ENCODE measurements around the gene RUSF1.
"Not testable (repeated sequence)": the region's sequence is repeated elsewhere in the genome, so short reads cannot be mapped to it uniquely, and the experiment has no call there.

RUSF1 gene

DNA sequence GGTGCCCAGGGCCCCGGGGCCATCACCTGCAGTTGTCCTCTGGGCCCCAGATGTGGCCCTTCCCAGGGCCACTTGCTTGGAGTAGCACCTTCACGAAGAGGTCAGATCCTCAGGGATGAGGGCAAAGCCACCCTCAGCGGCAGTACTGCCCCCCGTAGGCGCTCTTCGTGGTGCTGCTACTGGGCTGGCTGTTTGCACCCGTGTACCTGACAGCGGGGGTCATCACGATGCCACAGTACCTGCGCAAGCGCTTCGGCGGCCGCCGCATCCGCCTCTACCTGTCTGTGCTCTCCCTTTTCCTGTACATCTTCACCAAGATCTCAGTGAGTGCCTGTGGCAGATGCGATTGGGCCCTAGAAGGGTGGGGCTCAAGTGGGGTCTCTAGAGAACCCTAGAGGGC, 22.6 kb downstream of the RUSF1 start:
- DNase-seq = no peak

DNA sequence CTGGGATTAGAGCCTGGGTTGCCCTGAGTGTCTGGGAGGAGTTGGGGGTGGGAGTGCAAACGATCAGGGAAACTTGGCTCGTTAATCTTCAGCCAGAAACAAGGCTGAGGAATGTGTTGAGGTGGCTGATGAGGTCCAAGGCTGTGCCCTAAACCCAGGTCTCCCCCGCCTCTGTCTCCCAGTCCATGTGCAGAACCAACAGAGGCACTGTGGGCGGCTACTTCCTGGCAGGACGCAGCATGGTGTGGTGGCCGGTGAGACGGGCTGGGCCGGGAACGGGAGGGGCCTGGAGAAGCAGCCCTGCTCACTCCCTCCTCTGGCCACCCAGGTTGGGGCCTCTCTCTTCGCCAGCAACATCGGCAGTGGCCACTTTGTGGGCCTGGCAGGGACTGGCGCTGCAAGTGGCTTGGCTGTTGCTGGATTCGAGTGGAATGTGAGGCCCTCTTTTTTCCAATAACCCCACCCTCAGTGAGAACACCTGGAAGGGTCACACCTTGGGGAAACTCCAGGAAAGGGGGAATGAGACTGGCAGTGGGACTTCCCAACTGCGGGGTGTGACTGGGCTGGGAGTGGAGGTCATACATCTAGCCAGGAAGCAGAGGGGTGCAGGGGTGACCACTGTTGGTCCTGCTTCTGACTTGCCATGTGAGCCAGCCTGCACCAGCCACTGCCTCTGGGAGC, 23.6 kb downstream of the RUSF1 start:
- no peak for DNase-seq

DNA sequence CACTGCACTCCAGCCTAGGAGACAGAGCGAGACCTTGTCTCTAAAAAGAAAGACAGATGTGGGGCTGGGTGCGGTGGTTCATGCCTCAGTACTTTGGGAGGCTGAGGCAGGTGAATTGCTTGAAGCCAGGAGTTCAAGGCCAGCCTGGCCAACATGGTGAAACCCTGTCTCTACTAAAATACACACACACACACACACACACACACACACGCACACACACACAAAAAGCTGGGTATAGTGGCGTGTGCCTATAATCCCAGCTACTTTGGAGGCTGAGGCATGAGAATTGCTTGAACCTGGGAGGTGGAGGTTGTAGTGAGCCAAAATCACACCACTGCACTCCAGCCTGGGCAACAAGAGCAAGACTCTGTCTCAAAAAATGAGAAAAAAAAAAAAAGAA, 24.1 kb downstream of the RUSF1 start:
- DNase-seq = not testable (repeated sequence)

DNA sequence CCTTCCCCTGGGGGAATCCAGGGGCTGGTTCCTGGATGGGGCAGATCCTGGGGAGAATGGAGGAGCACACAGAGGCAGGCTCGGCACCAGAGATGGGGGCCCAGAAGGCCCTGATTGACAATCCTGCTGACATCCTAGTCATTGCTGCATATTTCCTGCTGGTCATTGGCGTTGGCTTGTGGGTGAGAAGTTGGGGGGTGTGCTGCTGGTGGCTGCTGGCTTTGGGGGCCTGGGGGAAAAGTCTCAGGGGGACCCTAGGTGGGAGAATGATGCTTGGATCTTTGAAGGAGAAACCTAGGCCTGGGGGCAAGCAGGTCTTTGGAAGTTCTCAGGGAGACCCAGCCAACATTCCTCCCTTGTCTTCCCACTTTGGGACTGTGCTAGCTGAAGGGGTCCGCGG, 25.1 kb downstream of the RUSF1 start, which contains the start of gene SLC5A2:
Gene SLC5A2, plus strand, starts transcription at position 43 of the 400 bp plus-strand sequence. Its CDS starts 14 bp downstream, at position 57.
- DNase-seq = no peak

DNA sequence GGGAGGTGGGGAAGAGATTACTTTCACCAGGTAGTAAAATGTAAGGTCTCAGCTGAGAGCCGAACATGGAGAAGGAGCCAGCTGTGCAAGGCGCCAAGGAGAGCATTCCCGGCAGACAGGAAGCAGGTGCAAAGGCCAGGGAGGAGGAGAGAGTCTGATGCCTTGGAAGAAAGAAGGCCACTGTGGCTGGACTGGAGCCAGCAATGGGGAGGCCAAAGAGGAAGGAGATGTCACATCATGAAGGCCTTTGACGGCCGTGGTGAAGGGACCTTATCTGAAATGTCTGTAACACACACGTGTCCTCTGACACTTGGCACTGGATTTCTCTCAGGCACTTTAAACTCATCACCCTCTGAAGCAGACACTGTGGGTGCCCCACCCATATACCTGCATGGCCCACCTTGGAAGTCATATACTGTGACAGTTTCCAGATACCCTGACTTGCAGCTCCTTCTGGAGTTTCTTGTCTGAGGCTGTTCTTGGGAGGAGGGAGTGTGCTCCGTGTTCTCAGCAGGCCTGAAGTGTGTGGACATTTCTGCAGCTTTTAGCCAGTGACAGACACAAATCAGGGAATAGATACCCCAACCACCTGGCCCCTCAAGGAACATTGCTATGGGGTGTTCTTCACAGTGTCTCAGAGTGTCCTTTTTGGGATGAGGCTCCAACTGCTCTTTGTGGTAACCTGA, 27.2 kb downstream of the RUSF1 start:
- DNase-seq = no peak

DNA sequence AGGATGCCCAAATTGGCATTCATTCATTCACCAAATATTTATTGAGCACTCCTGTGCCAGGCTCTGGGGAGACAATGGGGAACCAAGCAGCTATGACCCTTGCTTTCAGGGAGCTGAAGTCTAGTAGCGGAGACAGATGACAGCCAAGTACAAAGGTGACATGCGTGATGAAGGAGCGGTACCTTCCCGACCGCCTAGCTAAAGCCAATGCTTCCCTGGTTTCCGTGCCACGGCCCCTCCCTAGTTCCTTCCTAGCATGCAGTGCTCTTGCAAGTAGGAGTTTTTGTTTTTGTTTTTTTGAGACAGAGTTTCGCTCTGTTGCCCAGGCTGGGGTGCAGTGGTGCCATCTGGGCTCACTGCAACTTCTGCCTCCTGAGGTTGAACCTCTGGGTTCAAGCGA, 28.4 kb downstream of the RUSF1 start:
- DNase-seq = no peak

DNA sequence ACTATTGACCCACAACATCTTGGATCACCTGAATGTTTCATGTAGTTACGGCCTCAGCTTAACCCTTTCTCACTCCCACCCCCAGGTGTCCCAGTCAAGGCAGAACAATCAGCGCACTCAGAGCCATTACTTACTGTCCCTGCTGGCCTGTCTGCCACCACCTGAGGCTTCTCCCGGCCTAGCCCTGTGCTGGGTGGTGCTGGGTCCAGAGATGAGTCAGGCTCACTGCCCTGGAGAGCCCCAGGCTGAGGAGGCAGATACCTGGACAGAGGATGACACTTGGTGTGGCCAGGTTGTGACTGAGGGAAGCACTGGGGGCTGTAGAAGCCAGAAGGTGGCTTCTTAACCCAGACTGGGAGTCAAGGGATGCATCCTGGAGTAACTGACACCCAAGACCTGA, 29.2 kb downstream of the RUSF1 start:
- no peak for DNase-seq

DNA sequence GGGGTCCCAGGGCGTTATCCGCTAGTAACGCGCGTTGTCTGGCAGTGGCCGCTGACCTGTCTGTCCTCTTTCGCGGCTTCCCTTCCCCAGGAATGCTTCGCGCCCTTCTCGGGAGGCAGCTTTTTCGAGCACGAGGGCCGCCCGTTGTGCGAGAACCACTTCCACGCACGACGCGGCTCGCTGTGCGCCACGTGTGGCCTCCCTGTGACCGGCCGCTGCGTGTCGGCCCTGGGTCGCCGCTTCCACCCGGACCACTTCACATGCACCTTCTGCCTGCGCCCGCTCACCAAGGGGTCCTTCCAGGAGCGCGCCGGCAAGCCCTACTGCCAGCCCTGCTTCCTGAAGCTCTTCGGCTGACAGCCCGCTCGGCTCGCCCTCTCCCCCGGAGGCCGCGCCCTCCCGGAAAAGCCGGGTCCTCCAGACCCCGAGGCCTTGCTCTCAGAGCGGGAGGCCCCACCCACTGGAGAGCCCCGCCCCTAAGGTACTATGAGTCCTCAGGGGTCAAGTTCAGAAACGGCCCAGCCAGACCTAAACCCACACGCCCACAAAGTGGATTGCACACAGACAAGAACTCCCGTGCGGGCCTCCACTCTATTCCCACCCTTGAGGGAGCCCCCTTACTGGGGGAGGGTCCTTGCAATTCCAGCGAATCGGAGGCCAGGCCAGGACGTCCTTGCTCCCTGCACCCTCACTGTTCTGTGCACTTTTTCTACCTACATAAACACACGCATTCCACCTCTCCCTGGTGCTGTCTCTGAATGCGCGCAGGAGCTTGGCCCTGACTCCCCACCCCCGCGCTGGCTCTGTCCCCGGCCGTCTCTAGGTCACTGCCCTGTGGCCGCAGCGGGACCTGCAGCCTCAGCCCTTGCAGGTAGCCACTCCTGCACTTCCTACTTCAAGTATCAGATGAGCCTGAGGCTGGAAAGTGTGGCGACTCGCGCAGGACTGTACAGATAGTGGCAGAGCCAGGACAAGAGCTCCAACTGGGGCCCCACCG, 30.7 kb downstream of the RUSF1 start:
- DNase-seq = peak; percentile 63

DNA sequence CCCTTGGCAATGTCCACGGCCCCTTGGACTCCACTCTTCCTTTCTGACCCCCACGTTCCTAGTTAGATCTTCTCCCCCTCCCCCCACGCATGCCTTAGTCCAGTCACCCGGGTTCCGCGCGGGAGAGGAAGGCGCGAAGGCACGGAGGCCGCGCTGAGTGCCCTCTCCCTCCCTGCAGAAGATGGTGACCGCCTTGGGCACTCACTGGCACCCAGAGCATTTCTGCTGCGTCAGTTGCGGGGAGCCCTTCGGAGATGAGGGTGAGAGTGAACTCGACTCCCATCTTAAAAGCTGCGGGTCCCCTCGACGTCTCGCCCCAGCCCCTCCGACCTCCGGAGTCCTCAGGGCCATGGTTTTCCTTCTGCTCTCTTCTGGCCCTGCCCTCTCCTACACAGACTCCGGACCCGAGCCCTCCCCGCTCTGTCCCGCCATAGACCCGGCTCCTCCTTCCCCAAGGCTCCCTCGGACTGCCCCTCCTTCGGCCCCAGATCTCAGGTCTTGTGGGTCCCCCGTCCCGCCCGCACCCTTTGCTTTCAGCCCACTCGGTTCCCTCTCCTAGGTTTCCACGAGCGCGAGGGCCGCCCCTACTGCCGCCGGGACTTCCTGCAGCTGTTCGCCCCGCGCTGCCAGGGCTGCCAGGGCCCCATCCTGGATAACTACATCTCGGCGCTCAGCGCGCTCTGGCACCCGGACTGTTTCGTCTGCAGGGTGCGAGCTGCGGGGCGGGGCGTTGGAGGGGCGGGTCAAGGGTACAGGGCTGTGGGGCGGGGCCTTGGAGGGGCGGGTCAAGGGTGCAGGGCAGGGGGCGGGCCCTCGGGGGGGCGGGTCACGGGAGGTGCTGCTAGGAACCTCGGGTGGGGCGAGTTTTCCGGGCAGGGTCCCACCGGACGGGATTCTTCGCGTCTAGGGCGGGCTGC, 31.6 kb downstream of the RUSF1 start:
- peak; percentile 94 for DNase-seq

DNA sequence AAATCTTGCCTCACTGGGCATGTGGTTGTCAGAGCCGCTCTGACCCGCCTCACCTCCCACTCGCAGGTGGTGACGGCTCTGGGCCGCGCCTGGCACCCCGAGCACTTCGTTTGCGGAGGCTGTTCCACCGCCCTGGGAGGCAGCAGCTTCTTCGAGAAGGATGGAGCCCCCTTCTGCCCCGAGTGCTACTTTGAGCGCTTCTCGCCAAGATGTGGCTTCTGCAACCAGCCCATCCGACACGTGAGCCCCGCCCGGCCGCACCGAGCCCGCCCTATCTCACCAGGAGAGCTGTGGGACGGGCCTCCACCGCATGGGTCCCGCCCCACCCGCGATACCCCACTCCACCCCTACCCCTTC, 32.3 kb downstream of the RUSF1 start:
- DNase-seq = no peak

DNA sequence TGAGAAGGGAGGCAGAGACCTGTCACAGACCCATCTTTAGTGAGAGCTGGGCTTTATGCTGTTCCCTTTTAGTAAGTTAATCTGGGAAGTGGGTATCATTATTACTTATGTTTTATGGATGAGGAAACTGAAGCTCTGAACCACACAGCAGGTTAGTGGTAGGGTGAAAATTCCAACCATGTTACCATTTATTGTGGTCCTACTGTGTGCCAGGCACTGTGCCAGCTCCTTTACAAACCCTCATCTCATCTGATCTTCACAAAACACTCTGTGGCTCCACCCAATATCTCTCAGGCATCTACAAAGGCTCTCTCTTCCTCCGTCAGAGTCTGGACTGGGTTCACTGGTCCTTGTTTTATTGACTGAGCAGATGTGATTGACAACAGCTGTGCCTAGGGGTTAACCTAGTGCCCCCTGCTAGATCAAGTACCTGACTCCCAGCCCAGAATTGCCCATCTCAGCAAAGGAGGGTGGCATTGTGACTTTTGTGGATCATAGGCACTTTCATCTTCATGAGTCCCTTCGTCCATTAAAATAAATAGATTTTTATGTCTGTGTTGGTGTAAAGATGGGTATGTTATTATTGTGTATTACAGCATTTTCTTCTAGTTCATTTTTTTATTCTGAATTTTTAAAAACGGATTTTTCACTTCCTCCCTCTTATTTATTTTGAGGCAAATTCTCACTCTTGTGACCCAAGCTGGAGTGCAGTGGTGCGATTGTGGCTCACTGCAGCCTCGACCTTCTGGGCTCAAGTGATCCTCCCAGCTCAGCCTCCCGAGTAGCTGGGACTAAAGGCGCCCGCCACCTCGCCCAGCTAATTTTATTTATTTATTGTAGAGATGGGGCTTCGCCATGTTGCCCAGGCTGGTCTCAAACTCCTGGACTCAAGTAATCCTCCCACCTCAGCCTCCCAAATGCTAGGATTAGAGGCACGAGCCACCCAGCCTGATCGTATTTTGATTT, 33.1 kb downstream of the RUSF1 start:
- no peak for DNase-seq

DNA sequence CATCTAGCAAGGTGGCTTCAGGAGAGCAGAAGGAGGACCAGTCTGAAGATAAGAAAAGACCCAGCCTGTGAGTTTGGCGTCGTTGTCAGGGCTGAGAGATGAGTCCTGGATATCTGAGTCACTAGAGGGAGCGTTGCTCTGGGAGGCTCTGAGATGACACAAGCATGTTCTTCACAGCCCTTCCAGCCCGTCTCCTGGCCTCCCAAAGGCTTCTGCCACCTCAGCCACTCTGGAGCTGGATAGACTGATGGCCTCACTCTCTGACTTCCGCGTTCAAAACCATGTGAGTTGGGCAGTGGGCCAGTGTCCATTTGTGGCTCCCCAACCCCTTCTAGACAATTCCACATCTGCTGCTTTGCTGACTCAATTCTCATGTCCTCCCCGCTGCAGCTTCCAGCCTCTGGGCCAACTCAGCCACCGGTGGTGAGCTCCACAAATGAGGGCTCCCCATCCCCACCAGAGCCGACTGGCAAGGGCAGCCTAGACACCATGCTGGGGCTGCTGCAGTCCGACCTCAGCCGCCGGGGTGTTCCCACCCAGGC, 33.9 kb downstream of the RUSF1 start:
- DNase-seq = no peak

DNA sequence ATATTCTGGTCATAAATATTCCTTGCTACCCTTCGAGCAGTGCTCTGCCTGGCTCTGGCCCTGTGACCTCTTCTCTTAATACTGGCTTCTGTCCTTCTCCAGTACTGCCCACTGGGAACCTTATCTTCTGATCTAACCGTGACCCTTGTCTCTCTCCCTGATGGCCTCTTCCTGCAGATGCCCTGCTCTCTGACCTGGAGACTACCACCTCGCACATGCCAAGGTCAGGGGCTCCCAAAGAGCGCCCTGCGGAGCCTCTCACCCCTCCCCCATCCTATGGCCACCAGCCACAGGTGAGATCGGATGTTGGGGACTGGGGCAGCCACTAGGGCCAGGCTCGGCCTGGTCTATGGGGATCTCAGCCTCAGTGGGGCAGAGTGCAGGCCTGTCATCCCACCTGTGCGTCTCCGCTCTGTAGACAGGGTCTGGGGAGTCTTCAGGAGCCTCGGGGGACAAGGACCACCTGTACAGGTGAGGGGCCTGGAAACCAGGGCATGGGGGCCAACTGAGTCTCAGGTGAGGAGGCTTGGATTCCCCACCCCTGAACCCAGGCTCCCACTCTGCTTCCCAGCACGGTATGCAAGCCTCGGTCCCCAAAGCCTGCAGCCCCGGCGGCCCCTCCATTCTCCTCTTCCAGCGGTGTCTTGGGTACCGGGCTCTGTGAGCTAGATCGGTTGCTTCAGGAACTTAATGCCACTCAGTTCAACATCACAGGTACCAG, 34.8 kb downstream of the RUSF1 start:
- DNase-seq = no peak

DNA sequence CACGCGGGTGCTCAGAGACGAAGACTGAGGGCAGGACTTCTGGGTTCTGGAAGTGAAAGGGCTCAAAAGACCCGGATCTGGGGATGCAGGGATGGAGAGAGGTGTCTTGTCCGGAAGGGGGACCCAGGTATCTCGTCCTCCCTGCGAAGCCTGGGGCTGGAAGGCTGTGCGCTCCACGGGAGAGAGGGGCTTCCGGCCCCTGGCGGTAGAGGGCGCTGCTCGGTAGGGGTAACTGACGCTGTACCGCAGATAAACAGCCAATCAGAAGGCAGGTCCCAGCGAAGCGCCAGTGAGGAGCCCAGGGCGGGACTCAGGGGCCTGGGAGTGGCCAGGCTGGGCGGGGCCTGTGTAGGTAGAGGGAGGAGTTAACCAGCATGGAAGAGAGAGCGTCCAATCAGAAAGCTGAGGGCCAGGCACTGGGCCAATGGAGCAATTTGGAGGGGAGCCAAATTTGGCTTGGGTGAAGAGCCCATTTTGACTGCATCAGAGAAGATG, 35.4 kb downstream of the RUSF1 start:
- peak; percentile 50 for DNase-seq

DNA sequence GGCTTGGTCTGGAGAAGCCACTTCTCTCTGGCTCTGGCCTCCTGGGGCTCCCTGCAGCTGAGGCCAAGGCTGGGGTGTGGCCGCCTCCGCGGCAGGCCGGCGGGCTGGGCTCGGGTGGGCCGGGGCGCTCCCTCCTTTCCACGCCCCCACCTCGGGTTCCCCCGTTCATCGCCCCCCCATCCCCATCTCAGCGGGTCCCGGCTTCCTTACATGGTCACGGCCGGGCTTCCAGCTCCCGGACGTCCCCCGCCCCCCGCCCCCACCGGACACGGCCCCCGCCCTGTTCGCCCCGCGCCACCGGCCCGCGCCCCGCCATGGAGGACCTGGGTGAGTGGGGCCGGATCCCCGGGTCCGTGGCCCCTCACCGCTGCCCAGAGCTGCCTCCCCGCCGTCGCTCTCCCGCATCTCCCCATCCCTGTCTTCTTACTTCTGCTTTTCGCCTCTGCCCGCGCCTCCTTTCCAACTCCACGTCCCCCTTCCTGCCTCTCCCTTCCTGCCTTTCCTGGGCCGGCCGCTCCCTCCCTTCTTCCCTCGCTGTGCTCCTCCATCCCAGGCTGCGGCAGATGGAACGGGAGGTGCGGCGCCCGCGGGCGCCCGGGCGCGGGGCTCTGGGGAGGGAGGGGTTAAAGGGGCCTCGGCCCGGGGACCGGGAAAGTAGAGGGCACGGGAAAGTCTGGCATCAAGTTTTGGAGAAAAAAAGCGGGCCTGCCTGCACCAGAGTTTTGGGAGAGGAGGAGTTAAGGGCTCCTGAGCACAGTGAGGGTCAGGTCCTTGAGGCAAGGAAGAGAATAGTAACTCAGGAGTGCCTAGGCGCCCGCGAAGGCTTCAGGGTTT, 36.1 kb downstream of the RUSF1 start, which contains the start of gene TGFB1I1:
Gene TGFB1I1, plus strand, starts transcription at position 278 of the 834 bp plus-strand sequence. Its CDS starts 37 bp downstream, at position 315.
- no peak for DNase-seq

DNA sequence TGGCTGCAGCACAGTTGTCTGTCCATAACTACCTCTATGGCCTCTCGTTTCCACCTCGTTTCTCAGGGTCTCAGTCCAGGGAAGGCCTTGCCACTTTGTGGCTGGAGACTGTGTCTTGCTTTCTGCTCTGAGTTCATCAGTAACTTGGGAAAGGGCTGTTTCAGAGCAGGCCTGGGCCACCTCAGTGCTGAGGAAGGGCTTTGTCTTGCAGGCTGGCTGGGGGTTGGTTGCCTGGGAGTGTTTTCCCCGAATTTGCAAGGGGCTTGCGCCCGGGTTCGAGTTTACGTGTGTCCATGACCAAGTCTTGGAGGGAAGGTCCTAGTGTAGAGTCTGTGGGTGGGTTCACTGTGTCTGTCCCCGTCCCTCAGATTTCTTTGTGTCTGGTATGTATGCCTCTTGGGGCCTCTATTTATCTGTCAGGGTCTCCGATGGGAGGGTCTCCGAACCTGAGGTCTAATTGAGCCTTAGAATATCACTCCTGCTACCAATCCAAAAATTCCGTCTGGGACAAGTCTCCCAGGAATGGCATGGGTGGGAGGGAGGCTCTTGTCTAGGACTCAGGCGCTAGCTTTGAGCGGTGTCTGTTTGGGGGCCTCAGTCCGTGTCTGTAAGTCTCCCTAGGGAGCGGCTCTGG, 36.8 kb downstream of the RUSF1 start:
- DNase-seq = no peak

DNA sequence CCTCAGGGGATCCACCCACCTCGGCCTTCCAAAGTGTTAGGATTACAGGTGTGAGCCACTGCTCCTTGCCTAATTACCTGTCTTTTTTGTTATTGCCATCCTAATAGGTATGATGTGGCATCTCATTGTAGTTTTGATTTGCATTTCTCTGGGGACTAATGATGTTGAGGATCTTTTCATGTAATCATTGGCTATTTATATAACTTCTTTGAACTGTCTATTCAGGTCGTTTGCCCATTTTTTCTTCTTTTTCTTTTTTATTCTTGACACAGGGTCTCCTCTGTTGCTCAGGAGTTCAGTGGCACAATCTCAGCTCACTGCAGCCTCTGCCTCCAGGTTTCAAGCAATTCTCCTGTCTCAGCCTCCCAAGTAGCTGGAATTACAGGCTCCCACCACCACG, 37.6 kb downstream of the RUSF1 start:
- DNase-seq = no peak

DNA sequence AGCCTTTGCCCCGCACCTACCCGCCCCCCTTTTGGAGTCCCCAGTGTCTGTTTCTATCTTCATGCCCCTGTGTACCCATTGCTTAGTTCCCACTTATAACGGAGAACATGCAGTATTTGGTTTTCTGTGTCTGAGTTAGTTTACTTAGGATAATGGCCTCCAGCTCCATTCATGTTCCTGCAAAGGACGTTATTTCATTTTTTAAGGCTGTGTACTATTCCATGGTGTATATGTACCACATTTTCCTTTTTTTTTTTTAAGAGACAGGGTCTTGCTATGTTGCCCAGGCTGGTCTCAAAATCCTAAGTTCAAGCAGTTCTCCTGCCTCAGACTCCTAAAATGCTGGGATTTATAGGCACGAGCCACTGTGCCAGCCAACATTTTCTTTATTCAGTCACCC, 40.3 kb downstream of the RUSF1 start:
- DNase-seq = no peak

Measured in stimulated activated CD4-positive, alpha-beta T cell treated with anti-CD3 and anti-CD28 coated beads, Interleukin-15, amount 100 ng/mL, for 24 hours (primary cell).